Suprapubic skin (tissue), 4 donors: ENCODE results near the gene INPP4B. TPM values are rescaled to one million over a fixed set of nuclear protein-coding genes. Genes with fewer than 3 reads are reported as not detected.

ENCODE experiments used
- DNase-seq, 2 donors: peaks; one replicate each; pipeline ENCODE4 v3.0.0-alpha.2; 2019; ENCODE audit warnings: low spot score in 2 of 2
- H3K27ac ChIP-seq: fragments of 200-600 bp; sonication (generic); one replicate; pipeline ENCODE4 v1.5.1; 2019
- H3K27me3 ChIP-seq: fragments of 200-600 bp; sonication (generic); one replicate; pipeline ENCODE4 v1.5.1; 2019
- H3K36me3 ChIP-seq: fragments of 200-600 bp; sonication (generic); one replicate; pipeline ENCODE4 v1.5.1; 2019
- H3K4me1 ChIP-seq: fragments of 200-600 bp; sonication (generic); one replicate; pipeline ENCODE4 v1.5.1; 2019
- H3K4me3 ChIP-seq: fragments of 200-600 bp; sonication (generic); one replicate; pipeline ENCODE4 v1.5.1; 2019; ENCODE audit warnings: mild to moderate bottlenecking
- H3K9me3 ChIP-seq: fragments of 200-600 bp; sonication (generic); one replicate; pipeline ENCODE4 v1.5.1; 2019
- EP300 ChIP-seq: sonication (generic); formaldehyde crosslinking; IDR thresholded peaks from one replicate; pipeline ENCODE4 v1.6.1; 2017; ENCODE audit warnings: antibody characterized with exemption
- POLR2A ChIP-seq, 2 donors: fragments of 450-650 bp; IDR thresholded peaks; one replicate each; pipeline ENCODE4 v1.6.1; 2017; ENCODE audit warnings: antibody characterized with exemption in 2 of 2, mild to moderate bottlenecking in 2 of 2, moderate library complexity in 2 of 2
- POLR2AphosphoS5 ChIP-seq, 3 donors: sonication (generic); formaldehyde crosslinking; IDR thresholded peaks; one replicate each; pipeline ENCODE4 v1.6.1; 2017; ENCODE audit warnings: antibody characterized with exemption in 3 of 3
- WGBS: methylation state at CpG from one replicate; pipeline ENCODE4 v1.1.5; 2018; 5-methylcytosine and 5-hydroxymethylcytosine counted together
- total RNA-seq, 4 donors: library from RNA; depleted of rRNA; stranded (reverse); fragments of >200 nt; gene quantifications; one replicate each; pipeline ENCODE4 v1.1.0, GENCODE V29; 2016
- TF ChIP-seq, protein P1 (sequence below), 2 donors: fragments of 200-600 bp in 1 of 2; fragments of 450-650 bp in 1 of 2; sonication (generic) in 1 of 2; IDR thresholded peaks; one replicate each; pipeline ENCODE4 v1.5.1; 2016 to 2019; ENCODE audit warnings: antibody characterized with exemption in 2 of 2, mild to moderate bottlenecking in 1 of 2, moderate library complexity in 1 of 2

The INPP4B gene
- total RNA-seq, 4 donors from 2014 or later = 12.4 to 27.4 (median 17.4) TPM

- no peaks in the 10 kb centered on the region for H3K36me3 ChIP-seq
- no peaks in the 10 kb centered on the region for H3K27me3 ChIP-seq
- no peak overlapping the region for H3K4me3 ChIP-seq
- TF ChIP-seq POLR2AphosphoS5 (IDR thresholded peaks at IDR 0.05) (no peak), EP300 (no peak), POLR2A (IDR thresholded peaks at IDR 0.05) (no peak)
- TF ChIP-seq, protein P1, sequence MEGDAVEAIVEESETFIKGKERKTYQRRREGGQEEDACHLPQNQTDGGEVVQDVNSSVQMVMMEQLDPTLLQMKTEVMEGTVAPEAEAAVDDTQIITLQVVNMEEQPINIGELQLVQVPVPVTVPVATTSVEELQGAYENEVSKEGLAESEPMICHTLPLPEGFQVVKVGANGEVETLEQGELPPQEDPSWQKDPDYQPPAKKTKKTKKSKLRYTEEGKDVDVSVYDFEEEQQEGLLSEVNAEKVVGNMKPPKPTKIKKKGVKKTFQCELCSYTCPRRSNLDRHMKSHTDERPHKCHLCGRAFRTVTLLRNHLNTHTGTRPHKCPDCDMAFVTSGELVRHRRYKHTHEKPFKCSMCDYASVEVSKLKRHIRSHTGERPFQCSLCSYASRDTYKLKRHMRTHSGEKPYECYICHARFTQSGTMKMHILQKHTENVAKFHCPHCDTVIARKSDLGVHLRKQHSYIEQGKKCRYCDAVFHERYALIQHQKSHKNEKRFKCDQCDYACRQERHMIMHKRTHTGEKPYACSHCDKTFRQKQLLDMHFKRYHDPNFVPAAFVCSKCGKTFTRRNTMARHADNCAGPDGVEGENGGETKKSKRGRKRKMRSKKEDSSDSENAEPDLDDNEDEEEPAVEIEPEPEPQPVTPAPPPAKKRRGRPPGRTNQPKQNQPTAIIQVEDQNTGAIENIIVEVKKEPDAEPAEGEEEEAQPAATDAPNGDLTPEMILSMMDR (IDR thresholded peaks at IDR 0.05) = no peak
- DNase-seq = no peak
- no peaks in the 10 kb centered on the region for H3K4me1 ChIP-seq
- H3K9me3 ChIP-seq = no peaks in the 10 kb centered on the region
- no peak overlapping the region for H3K27ac ChIP-seq
These were observed 609.8 kb downstream of the INPP4B start for GRCh38 chr4:142236268-142236667.

GRCh38 chr4:142231787-142232186, 614.3 kb downstream of the INPP4B start:
- no peaks in the 10 kb centered on the region for H3K36me3 ChIP-seq
- TF ChIP-seq POLR2AphosphoS5 (IDR thresholded peaks at IDR 0.05) = no peak
- TF ChIP-seq EP300 = no peak
- TF ChIP-seq POLR2A (IDR thresholded peaks at IDR 0.05) = no peak
- TF ChIP-seq, protein P1 (IDR thresholded peaks at IDR 0.05) = no peak
- no peak for DNase-seq
- no peaks in the 10 kb centered on the region for H3K9me3 ChIP-seq
- no peaks in the 10 kb centered on the region for H3K27me3 ChIP-seq
- 94% methylated on average over 2 of the region's 2 CpGs for WGBS
- H3K4me1 ChIP-seq = no peaks in the 10 kb centered on the region
- H3K4me3 ChIP-seq = no peak overlapping the region
- no peak overlapping the region for H3K27ac ChIP-seq

DNA sequence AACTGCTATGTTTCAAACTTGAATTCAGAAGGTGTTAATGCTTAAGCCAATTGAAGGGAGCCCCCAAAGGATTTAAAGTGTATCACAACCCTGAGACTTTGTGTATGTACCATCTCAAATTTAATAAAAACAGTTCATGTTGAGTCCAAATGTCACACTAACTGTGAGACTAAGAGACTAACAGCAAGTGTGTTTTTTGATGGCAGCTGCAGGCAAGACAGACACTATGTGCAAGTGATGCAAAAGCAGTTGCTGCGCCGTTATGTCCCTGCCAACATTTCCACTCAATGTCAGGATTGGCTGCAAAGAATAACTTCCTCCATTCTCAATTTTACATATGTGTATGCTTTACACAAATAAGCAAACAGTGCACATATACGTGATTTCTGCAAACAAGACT, 615.1 kb downstream of the INPP4B start:
- Histone ChIP-seq H3K27ac (no peak overlapping the region), H3K4me3 (no peak overlapping the region), H3K27me3 (no peaks in the 10 kb centered on the region), H3K9me3 (no peaks in the 10 kb centered on the region), H3K36me3 (no peaks in the 10 kb centered on the region), H3K4me1 (no peaks in the 10 kb centered on the region)
- TF ChIP-seq EP300 = no peak
- no peak for TF ChIP-seq POLR2A (IDR thresholded peaks at IDR 0.05)
- TF ChIP-seq POLR2AphosphoS5 (IDR thresholded peaks at IDR 0.05) = no peak
- TF ChIP-seq, protein P1 (IDR thresholded peaks at IDR 0.05) = no peak
- WGBS = 95% methylated on average over 3 of the region's 3 CpGs
- DNase-seq = no peak

GRCh38 chr4:142226014-142226413, 620.1 kb downstream of the INPP4B start:
- no peaks in the 10 kb centered on the region for H3K9me3 ChIP-seq
- no peak overlapping the region for H3K27ac ChIP-seq
- H3K4me3 ChIP-seq = no peak overlapping the region
- no peaks in the 10 kb centered on the region for H3K27me3 ChIP-seq
- no peak for TF ChIP-seq EP300
- TF ChIP-seq POLR2AphosphoS5 (IDR thresholded peaks at IDR 0.05) = no peak
- no peak for TF ChIP-seq POLR2A (IDR thresholded peaks at IDR 0.05)
- TF ChIP-seq, protein P1 (IDR thresholded peaks at IDR 0.05) = no peak
- DNase-seq = no peak
- H3K4me1 ChIP-seq = no peaks in the 10 kb centered on the region
- no peaks in the 10 kb centered on the region for H3K36me3 ChIP-seq

GRCh38 chr4:142222127-142222526, 624.0 kb downstream of the INPP4B start:
- Histone ChIP-seq H3K27me3 (no peaks in the 10 kb centered on the region), H3K4me3 (no peak overlapping the region), H3K9me3 (no peaks in the 10 kb centered on the region), H3K27ac (no peak overlapping the region), H3K4me1 (no peaks in the 10 kb centered on the region), H3K36me3 (no peaks in the 10 kb centered on the region)
- no peak for DNase-seq
- TF ChIP-seq EP300 (no peak), POLR2AphosphoS5 (IDR thresholded peaks at IDR 0.05) (no peak), POLR2A (IDR thresholded peaks at IDR 0.05) (no peak)
- TF ChIP-seq, protein P1 (IDR thresholded peaks at IDR 0.05) = no peak
